AG04450 (cell line): ENCODE measurements around the gene DCUN1D3. TPM values are rescaled to one million over a fixed set of nuclear protein-coding genes. Genes with fewer than 3 reads are reported as not detected.

Experiments used
- CTCF ChIA-PET: fragments of 300-600, 350-600 bp; formaldehyde crosslinking; extraction: SDS; loops from one replicate; lab custom pipeline; 2022; ENCODE audit warnings: antibody characterized with exemption, inconsistent platforms; lab: Charles Lee
- POLR2A ChIA-PET: fragments of 350-600 bp; formaldehyde crosslinking; extraction: SDS; loops from one replicate; lab custom pipeline; 2021; ENCODE audit warnings: antibody characterized with exemption, inconsistent platforms; lab: Yijun Ruan, JAX
- DNase-seq: peaks from one replicate; pipeline ENCODE4 v3.0.0-alpha.2; 2011; ENCODE audit warnings: low read depth, low spot score
- H3K27ac ChIP-seq: one replicate; pipeline ENCODE4 v1.5.1; 2012; ENCODE audit warnings: low read depth, low read length, control low read depth
- H3K27me3 ChIP-seq: one replicate; pipeline ENCODE4 v1.6.0; 2012; ENCODE audit warnings: low read length; ENCODE audit not compliant: control insufficient read depth, insufficient read depth
- H3K4me3 ChIP-seq: 2 replicates; pipeline ENCODE4 v1.5.1; 2011; ENCODE audit warnings: mild to moderate bottlenecking, low read depth, low read length, control low read depth
- H3K9me3 ChIP-seq: 2 replicates; pipeline ENCODE4 v1.5.1; 2012; ENCODE audit warnings: low read length; ENCODE audit not compliant: control insufficient read depth, insufficient read depth
- CTCF ChIP-seq: IDR thresholded peaks from 2 replicates; pipeline ENCODE4 v1.5.1; 2011; ENCODE audit warnings: low read depth, low read length, control low read depth, inconsistent platforms
- polyA plus RNA-seq: library from polyadenylated mRNA; depleted of rRNA; stranded (reverse); fragments of >200 nt; gene quantifications from 2 replicates; pipeline ENCODE4 v1.2.3, GENCODE V29; 2011

The DCUN1D3 gene
- polyA plus RNA-seq, 1 experiment: 11.3 TPM

GRCh38 chr16:20928774-20929411 is 28.7 kb upstream of the DCUN1D3 start:
- ChIA-PET POLR2A (no interaction called here), CTCF (no interaction called here)
- TF ChIP-seq CTCF: no peak
- no peaks in the 10 kb centered on the region for H3K9me3 ChIP-seq
- no peaks in the 10 kb centered on the region for H3K27me3 ChIP-seq
- H3K4me3 ChIP-seq: no peak overlapping the region
- DNase-seq: no peak
- no peak overlapping the region for H3K27ac ChIP-seq

DNA sequence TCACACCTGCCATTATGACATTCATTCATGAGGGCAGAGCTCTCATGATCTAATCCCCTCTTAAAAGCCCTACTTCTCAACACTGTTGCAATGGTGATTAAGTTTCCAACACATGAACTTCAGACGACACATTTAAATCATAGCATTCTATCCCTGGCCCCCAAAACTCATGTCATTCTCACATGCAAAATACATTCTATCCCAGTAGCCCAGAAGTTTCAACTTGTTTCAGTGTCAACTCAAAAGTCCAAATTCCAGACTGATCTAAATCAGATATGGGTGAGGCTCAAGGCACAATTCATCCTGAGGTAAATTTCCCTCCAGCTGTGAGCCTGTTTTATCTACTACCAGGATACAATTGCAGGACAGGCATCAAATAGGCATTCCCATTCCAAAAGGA is 25.6 kb upstream of the DCUN1D3 start:
- no peak overlapping the region for H3K4me3 ChIP-seq
- ChIA-PET POLR2A (no interaction called here), CTCF (no interaction called here)
- TF ChIP-seq CTCF: no peak
- no peaks in the 10 kb centered on the region for H3K9me3 ChIP-seq
- H3K27me3 ChIP-seq: no peaks in the 10 kb centered on the region
- DNase-seq: no peak
- H3K27ac ChIP-seq: no peak overlapping the region

DNA sequence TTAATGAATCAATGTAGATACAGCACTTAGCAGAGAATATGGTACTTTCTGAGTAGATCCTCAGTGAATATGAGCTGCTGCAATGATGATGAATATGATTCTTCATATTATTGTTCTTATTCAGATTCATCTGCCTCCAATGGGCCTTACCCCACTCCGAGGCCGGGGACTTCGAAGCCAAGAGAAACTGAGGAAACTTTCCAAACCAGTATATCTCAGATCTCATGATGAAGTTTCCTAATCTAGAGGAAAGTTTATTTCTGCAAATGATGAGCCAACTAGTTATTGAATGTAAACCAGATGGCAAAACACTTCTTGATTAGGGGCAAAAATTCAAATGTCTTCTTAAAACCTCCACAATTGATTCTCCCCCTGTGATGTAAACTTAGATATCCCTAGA is 23.7 kb upstream of the DCUN1D3 start:
- no peak for TF ChIP-seq CTCF
- no peak for DNase-seq
- Histone ChIP-seq H3K4me3 (no peak overlapping the region), H3K27me3 (no peaks in the 10 kb centered on the region), H3K27ac (no peak overlapping the region), H3K9me3 (no peaks in the 10 kb centered on the region)
- ChIA-PET POLR2A (no interaction called here), CTCF (no interaction called here)

GRCh38 chr16:20920799-20921198 is 20.6 kb upstream of the DCUN1D3 start:
- H3K27ac ChIP-seq: no peak overlapping the region
- no peak overlapping the region for H3K4me3 ChIP-seq
- CTCF ChIA-PET: interaction anchor here (2.4 kb wide), 1 partner anchor 71 kb away, joined by 9 read pairs; no protein-coding TSS in a partner anchor
- no peak for TF ChIP-seq CTCF
- no peak for DNase-seq
- H3K27me3 ChIP-seq: no peaks in the 10 kb centered on the region
- POLR2A ChIA-PET: no interaction called here
- no peaks in the 10 kb centered on the region for H3K9me3 ChIP-seq

DNA sequence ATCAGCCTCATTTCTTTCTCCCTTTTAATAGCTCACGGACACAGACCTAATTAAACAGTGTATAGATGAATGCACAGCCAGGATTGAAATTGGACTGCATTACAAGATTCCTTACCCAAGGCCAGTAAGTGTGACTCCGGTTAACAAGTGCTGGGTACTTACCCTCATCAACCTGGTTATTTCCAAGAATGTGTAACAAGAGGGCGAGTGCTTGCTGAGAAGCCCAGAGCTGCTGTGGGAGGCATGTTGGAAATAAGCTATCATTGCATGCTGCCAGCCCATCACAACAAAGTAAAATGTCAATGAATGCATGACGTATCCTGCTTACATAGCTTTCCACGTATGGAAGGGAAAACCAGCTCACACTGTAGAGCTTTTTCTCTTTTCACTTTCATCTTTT is 19.9 kb upstream of the DCUN1D3 start:
- CTCF ChIA-PET: interaction anchor here (0.6 to 2.4 kb wide), 2 partner anchors 70 to 789 kb away, joined by 3 to 9 read pairs; no protein-coding TSS in a partner anchor
- POLR2A ChIA-PET: no interaction called here
- TF ChIP-seq CTCF: no peak

More for the DNA sequence above, 19.9 kb upstream of the DCUN1D3 start:
- H3K4me3 ChIP-seq: no peak overlapping the region
- H3K27ac ChIP-seq: no peak overlapping the region
- no peak for DNase-seq
- H3K9me3 ChIP-seq: no peaks in the 10 kb centered on the region
- no peaks in the 10 kb centered on the region for H3K27me3 ChIP-seq
